OCI-LY1 (cell line): ENCODE data around the gene PLAC9.

Experiments used
- H2AFZ ChIP-seq: fragments of 200-600 bp; sonication (generic), shearing (Covaris generic); 2 replicates; pipeline ENCODE4 v1.6.0; 2014; ENCODE audit warnings: antibody characterized with exemption, mild to moderate bottlenecking, low read length
- H3F3A ChIP-seq: fragments of 200-600 bp; sonication (generic), shearing (Covaris generic); 2 replicates; pipeline ENCODE4 v1.6.0; 2014; ENCODE audit warnings: mild to moderate bottlenecking, antibody characterized with exemption, low read length, moderate library complexity; ENCODE audit not compliant: insufficient read depth
- H3K27ac ChIP-seq: fragments of 200-600 bp; sonication (generic); 2 replicates; pipeline ENCODE4 v1.5.1; 2014; ENCODE audit warnings: low read length, mixed run types, mild to moderate bottlenecking, low read depth; ENCODE audit not compliant: poor library complexity, severe bottlenecking
- H3K27me3 ChIP-seq: fragments of 200-600 bp; sonication (generic); 2 replicates; pipeline ENCODE4 v1.6.0; 2014; ENCODE audit warnings: antibody characterized with exemption, mild to moderate bottlenecking, low read length, moderate library complexity; ENCODE audit not compliant: insufficient read depth
- H3K36me3 ChIP-seq: fragments of 200-600 bp; sonication (generic); 2 replicates; pipeline ENCODE4 v1.6.1; 2014; ENCODE audit warnings: mild to moderate bottlenecking, antibody characterized with exemption, low read length, moderate library complexity, mixed read lengths; ENCODE audit not compliant: insufficient read depth
- H3K4me1 ChIP-seq: fragments of 200-600 bp; sonication (generic); 2 replicates; pipeline ENCODE4 v1.5.1; 2014; ENCODE audit warnings: mild to moderate bottlenecking, low read length, moderate library complexity; ENCODE audit not compliant: insufficient read depth, severe bottlenecking
- H3K4me2 ChIP-seq: fragments of 200-600 bp; sonication (generic), shearing (Covaris generic); 2 replicates; pipeline ENCODE4 v1.6.1; 2014; ENCODE audit warnings: low read length
- H3K4me3 ChIP-seq: fragments of 200-600 bp; sonication (generic); 2 replicates; pipeline ENCODE4 v1.5.1; 2014; ENCODE audit warnings: low read length, low read depth, mild to moderate bottlenecking, mixed read lengths; ENCODE audit not compliant: poor library complexity, severe bottlenecking
- H3K79me2 ChIP-seq: fragments of 200-600 bp; shearing (Covaris generic); 2 replicates; pipeline ENCODE4 v1.6.1; 2016; ENCODE audit warnings: mixed run types, low read length, mixed read lengths; ENCODE audit not compliant: insufficient read depth
- H3K9ac ChIP-seq: fragments of 200-600 bp; sonication (generic), shearing (Covaris generic); 2 replicates; pipeline ENCODE4 v1.6.1; 2014; ENCODE audit warnings: mild to moderate bottlenecking, low read length, mixed read lengths
- H3K9me2 ChIP-seq: fragments of 200-600 bp; sonication (generic), shearing (Covaris generic); 2 replicates; pipeline ENCODE4 v1.6.1; 2014; ENCODE audit warnings: low read depth, mild to moderate bottlenecking, low read length, mixed read lengths
- H3K9me3 ChIP-seq: fragments of 200-600 bp; shearing (Covaris generic); 2 replicates; pipeline ENCODE4 v1.6.1; 2014; ENCODE audit warnings: low read length, mixed read lengths
- H4K20me1 ChIP-seq: fragments of 200-600 bp; sonication (generic), shearing (Covaris generic); 2 replicates; pipeline ENCODE4 v1.6.0; 2016; ENCODE audit warnings: mild to moderate bottlenecking, low read length; ENCODE audit not compliant: insufficient read depth
- EZH2 ChIP-seq: fragments of 200-600 bp; sonication (generic), shearing (Covaris generic); IDR thresholded peaks from 2 replicates; pipeline ENCODE4 v1.8.0; 2017; ENCODE audit warnings: borderline replicate concordance, mixed run types, mild to moderate bottlenecking, antibody characterized with exemption, low read length, moderate library complexity, mixed read lengths
- TF ChIP-seq, protein P1 (sequence below): fragments of 200-600 bp; sonication (generic), shearing (Covaris generic); IDR thresholded peaks from 2 replicates; pipeline ENCODE4 v1.5.1; 2017; ENCODE audit warnings: mild to moderate bottlenecking, antibody characterized with exemption, low read length, moderate library complexity, mixed read lengths

PLAC9 gene

DNA sequence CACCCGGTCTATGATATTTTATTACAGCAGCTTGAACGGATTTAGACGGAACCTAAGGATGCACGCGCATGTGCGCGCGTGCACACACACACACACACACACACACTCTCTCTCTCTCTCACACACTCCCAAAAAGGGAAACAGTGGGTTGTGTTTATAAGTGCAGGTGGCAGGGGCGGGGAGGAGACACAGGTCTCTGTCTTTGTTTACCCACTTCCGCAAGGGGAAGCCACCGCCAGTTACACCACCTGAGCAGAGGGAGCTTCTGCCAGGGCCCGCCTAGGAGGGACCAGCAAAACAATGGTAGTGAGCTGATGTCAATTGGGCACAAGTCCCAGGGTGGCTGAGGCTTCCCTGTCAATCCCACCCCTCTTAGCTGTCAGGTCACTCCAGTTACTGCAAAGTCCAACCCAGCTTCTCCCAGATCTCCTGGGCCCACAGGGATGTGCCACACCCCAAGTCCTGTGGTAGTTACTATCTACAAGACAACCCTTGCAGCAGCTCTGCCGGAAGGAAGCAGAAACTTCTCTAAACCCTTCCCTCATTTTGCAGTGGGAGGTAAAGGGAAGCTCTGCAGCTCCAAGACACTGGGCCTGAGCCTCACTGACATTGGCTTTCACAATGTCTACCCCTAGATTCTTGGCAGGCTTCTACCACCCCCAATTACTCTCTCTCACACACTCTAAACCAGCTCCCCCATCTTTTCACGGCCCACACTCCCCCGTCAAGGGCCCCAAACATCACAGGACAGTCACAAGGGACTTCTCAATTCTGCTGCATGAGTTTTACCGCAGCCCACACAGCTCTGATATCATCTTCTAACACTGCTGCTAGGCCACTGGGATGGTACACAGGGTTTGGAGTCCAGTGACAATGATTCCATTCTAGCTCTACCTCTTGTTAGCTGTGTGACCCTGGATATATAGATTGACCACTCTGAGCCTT, 55.2 kb downstream of the PLAC9 start:
- peaks cover 9% of the 10 kb centered on the region; the same call in 1 of the 2 replicates for H3F3A ChIP-seq
- H3K9me3 ChIP-seq, result 0 out of 2 replicates have a peak, but pooled peaks cover 6% of the 10 kb centered on the region
- peak overlapping the region; percentile 73 for H3K9ac ChIP-seq
- H3K36me3 ChIP-seq, result peaks cover 16% of the 10 kb centered on the region
- no peak overlapping the region for H2AFZ ChIP-seq
- peak overlapping the region; percentile 52 for H3K4me3 ChIP-seq
- H3K79me2 ChIP-seq, result peaks cover 53% of the 10 kb centered on the region
- H3K27ac ChIP-seq, result peak overlapping the region; percentile 99
- no peaks in the 10 kb centered on the region for H4K20me1 ChIP-seq
- peaks cover 47% of the 10 kb centered on the region for H3K4me1 ChIP-seq
- H3K4me2 ChIP-seq, result peak overlapping the region; percentile 97
- no peaks in the 10 kb centered on the region for H3K9me2 ChIP-seq
- TF ChIP-seq EZH2, result no peak
- TF ChIP-seq, protein P1, sequence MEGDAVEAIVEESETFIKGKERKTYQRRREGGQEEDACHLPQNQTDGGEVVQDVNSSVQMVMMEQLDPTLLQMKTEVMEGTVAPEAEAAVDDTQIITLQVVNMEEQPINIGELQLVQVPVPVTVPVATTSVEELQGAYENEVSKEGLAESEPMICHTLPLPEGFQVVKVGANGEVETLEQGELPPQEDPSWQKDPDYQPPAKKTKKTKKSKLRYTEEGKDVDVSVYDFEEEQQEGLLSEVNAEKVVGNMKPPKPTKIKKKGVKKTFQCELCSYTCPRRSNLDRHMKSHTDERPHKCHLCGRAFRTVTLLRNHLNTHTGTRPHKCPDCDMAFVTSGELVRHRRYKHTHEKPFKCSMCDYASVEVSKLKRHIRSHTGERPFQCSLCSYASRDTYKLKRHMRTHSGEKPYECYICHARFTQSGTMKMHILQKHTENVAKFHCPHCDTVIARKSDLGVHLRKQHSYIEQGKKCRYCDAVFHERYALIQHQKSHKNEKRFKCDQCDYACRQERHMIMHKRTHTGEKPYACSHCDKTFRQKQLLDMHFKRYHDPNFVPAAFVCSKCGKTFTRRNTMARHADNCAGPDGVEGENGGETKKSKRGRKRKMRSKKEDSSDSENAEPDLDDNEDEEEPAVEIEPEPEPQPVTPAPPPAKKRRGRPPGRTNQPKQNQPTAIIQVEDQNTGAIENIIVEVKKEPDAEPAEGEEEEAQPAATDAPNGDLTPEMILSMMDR, result no peak
- no peaks in the 10 kb centered on the region for H3K27me3 ChIP-seq

DNA sequence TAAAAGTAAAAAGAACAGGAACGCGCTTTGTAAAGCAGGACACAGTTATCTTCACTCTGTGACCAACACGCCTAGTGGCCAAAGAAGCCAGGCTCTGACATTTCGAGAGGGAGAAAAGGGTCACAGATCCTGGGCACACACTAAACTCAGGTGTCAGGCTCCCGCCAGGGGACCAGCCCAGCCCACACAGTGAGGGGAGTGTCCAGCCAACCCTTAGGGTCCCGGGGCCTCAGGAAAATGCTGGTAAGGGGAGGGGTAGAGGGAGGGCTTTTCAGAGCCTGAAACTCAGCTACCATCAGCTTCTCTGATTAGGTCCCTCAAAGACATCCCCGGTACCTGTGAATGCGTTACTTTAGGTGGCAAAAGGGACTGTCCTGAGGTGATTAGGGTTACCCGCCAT, 56.2 kb downstream of the PLAC9 start:
- peak overlapping the region; percentile 97 for H3K4me2 ChIP-seq

DNA sequence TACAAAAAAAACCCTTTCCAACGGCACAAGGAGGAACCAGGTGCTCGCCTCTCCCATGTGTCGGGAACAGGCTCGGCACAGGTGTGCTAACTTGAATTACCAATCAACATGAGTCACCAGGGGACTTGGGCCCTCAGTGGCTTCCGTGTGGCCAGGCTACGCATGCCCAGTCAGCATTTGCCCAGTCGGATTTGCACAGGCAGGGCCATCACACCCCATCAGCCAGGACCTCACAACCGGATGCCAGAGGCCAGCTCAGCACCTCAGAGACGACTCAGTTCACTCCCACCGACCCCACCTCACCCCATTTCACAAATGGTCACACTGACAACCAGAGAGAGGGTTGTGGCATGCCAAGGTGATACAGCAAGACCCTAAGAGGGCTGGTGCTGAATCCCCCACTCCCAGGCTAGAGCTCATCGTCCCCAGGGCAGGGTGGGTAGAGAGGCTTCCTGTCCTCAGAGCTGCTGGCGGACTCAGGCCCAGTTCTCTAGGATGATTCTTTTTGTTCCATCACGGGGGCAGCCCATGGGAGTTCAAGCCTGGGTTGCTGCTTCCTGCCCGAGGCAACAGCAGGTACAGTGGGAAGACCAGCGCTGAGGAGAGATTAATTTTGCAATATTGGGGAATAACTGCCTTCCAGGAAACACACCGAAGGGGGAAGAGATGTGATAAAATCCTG, 59.2 kb downstream of the PLAC9 start:
- Histone ChIP-seq H3K9ac (no peak overlapping the region), H3K27me3 (no peaks in the 10 kb centered on the region), H3K9me3 (0 out of 2 replicates have a peak, but pooled peaks cover 8% of the 10 kb centered on the region), H3K4me3 (no peak overlapping the region), H3K36me3 (peaks cover 29% of the 10 kb centered on the region), H3K27ac (no peak overlapping the region), H3K9me2 (no peaks in the 10 kb centered on the region), H3K4me2 (no peak overlapping the region), H2AFZ (no peak overlapping the region), H3K79me2 (peaks cover 63% of the 10 kb centered on the region), H3K4me1 (peaks cover 42% of the 10 kb centered on the region), H3F3A (peaks cover 9% of the 10 kb centered on the region; the same call in 1 of the 2 replicates), H4K20me1 (no peaks in the 10 kb centered on the region)
- TF ChIP-seq, protein P1, result no peak
- TF ChIP-seq EZH2, result no peak

More for the DNA sequence above, 56.2 kb downstream of the PLAC9 start:
- peak overlapping the region; percentile 99 for H3K27ac ChIP-seq
- H3K27me3 ChIP-seq, result no peaks in the 10 kb centered on the region
- H3K9me3 ChIP-seq, result 0 out of 2 replicates have a peak, but pooled peaks cover 8% of the 10 kb centered on the region
- H3K36me3 ChIP-seq, result peaks cover 12% of the 10 kb centered on the region
- H3F3A ChIP-seq, result peaks cover 9% of the 10 kb centered on the region; the same call in 1 of the 2 replicates
- peak overlapping the region; percentile 52 for H3K4me3 ChIP-seq
- no peaks in the 10 kb centered on the region for H4K20me1 ChIP-seq
- no peaks in the 10 kb centered on the region for H3K9me2 ChIP-seq
- H2AFZ ChIP-seq, result no peak overlapping the region
- peak overlapping the region; percentile 73 for H3K9ac ChIP-seq
- TF ChIP-seq, protein P1, result 0 out of 2 replicates have a peak, but pooled peaks have one; percentile 18
- no peak for TF ChIP-seq EZH2
- peaks cover 47% of the 10 kb centered on the region for H3K4me1 ChIP-seq
- peaks cover 52% of the 10 kb centered on the region for H3K79me2 ChIP-seq
